GM19452 (cell line): ENCODE data around the gene TPR.

Source experiments
- ATAC-seq: cut with Tn5 transposase; IDR thresholded peaks from one replicate; pipeline ENCODE4 v1.9.1; 2021; ENCODE audit not compliant: unreplicated experiment

The TPR gene

DNA sequence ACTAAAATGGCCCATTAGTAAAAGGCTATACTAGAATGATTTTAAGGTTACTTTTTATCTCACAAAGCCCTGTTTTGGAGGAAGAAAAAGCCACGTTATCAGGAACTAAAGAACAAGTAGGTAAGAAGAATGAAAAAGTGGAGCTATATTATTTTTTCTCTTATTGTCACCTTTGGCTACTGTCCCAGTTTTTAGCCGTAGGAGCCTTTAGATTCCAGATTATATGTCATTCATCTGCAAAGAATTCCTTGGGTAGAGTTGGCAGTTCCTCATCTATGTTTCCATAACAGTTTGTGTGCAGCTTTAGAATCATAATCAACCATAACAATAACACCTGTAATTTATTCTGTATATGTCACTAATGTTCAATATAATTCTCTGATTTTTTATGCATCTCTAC, 83.8 kb downstream of the TPR start:
- no peak for ATAC-seq

DNA sequence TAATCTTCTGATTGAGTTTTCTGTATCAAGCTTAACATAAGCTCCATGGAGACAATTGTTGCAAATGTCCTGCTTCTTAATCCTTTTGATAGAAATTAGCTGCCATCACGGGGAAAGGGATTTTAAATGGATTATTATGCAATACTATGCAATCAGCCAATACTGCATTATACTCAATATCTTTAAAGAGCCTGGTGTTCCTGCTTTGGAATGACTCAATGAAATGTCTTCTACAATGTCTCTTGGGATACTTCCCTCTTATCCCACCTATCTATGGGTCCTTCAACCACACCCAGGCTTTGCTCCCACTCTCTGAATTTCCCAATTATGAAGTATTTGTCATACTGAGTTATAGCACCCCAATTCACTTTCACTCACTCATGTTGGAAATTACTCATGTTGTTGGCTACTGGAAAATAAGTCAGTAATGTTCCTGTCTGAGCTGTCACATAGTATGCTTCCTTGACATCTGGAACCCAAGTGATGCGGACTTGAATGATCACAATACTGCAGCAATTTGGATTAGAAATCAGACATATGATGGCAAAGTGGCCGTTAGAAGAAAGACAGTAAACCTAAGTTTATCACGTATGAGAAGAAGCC, 85.0 kb downstream of the TPR start:
- ATAC-seq, result no peak

DNA sequence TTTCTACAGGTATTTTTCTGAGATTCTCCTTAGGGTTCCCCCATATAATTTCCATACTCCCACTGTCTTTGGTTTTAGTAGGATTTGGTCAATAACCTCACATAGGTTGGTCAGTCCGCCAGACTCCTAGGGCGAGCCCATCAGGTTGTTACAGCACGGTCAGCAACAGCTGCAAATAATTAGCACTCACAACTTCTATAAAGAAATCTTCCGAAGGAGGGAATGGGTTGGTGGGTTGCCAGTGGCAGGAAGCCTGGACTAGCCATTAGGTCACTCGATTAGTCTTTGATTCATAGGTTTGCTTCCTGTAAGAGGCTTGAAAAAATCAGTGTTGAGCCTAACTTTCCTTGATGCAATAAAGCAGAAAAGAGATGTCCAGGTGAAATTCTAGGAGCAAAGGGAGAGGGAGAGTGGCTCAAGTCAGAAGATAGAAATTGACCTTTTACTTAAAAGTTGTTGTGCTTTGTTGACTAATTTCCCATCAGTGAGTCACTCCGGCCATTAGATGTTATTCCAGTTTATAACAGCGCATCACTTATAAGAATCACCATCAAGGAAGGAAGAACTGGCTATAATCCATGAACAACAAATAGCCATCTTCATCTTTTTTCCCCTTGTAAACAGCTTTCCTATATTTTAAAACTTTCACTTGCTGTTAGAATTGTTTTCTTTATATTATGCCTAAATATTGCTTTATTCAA, 88.3 kb downstream of the TPR start:
- ATAC-seq, result no peak

DNA sequence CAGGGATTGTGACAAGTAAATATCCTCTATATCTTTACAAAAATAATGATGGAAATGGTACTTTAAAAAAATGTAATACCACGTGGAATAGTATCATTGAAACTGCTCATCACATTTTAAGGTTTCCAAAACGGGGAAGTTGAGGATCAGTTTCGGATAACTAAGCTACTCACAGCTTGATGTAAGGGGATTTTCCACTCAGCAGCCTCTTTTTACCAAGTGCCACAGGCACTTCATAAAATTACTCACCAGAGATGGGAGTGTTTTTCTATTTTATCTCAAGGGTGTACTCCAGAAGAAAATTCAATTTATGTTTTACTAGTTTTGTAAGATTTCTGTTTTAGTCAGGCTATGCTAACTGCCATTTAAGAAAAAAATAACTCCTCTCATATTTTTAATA, 91.7 kb downstream of the TPR start:
- no peak for ATAC-seq

DNA sequence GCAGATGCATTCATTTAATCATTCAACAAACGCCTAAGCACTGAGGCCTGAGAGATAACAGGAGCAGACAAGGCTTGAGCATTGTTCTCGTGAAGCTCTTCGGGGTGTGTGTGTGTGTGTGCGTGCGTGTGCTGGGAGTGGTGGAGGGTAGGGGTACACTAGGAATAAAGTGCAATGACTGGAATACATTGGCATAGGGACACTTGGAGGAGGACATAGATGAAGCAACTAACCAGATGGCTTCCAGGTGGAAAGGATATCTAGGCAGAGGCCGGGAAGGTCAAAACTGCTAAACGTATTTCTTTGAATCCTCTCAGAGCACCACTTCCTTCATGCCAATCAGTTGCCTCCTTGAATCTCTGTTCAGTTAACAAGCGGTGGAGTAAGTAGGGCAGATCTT, 92.6 kb downstream of the TPR start:
- ATAC-seq, result no peak

DNA sequence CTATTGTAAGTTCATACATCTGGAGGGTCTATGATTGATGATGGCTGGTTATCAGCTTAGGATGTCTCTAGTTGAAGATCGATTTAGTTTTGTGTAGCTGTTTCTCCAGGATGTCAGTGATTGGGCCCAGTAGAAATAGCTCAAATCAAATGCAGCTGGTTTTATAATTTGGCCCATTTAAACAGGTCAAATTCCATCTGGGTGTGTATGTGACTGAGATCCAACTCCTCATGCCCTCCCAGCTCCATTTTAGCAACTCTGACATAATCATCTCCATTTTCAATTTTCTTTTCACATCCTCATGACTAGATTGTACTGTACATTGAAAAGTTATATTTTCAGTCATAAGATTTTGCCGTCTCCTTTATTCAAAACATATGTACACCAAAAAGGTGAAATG, 99.2 kb downstream of the TPR start:
- ATAC-seq, result no peak

DNA sequence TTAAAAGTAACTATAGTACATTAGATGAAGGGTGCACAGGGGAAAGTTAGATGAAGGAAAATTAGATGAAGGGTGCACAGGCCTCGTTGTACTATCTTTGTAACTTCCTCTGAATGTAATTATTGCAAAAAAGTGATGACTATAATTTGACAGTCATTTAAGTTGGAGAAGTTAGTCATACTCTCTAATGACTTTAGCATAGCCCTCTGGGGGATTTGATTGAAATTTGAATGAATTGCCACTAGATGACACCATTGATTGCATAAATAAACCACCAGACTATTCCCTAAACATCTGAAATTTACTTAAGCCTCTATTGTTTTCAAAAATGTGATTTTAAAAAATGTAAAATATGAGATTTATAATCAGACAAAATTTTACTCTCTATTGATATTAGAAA, 102.6 kb downstream of the TPR start:
- no peak for ATAC-seq

DNA sequence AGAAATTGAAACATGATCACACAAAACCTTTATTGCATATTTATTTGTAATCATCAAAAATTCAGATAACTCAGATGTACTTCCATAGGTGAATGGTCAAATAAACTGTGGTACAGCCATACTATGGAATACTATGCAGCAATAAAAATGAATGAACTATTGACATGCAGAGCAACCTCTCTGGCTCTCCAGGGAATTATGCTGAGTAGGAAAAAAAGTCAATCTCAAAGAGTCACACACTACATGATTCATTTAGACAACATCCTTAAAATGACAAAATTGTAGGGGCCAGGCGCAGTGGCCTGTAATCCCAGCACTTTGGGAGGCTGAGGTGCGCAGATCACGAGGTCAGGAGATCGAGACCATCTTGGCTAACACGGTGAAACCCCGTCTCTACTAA, 104.0 kb downstream of the TPR start:
- ATAC-seq, result no peak
